HG02973 (cell line): ENCODE results near the gene SNX25.
"Not testable (repeated sequence)": the region's sequence is repeated elsewhere in the genome, so short reads cannot be mapped to it uniquely, and the experiment has no call there.

ENCODE experiments used
- ATAC-seq: cut with Tn5 transposase; IDR thresholded peaks from one replicate; pipeline ENCODE4 v1.9.1; 2021; ENCODE audit warnings: moderate library complexity; ENCODE audit not compliant: unreplicated experiment

SNX25 gene

DNA sequence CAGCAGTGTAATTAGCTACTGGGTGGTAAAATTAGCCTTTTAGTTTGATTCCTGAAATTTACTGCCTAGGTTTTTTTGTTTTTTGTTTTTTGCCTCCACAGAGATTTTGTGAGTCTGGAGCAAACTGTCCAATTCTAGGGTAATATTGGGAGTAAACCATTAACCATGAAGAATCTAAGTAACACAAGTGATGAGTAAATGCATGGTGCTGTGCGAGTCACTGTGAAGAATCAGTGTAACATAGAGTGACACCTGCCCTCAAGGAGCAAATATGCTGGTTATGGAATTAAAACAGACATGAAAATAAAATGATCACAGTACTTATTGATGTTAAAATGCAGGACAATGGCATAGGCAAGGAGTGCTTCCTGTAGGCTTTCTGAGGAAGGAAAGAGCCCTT lies 126.2 kb downstream of the SNX25 start:
- ATAC-seq = no peak

DNA sequence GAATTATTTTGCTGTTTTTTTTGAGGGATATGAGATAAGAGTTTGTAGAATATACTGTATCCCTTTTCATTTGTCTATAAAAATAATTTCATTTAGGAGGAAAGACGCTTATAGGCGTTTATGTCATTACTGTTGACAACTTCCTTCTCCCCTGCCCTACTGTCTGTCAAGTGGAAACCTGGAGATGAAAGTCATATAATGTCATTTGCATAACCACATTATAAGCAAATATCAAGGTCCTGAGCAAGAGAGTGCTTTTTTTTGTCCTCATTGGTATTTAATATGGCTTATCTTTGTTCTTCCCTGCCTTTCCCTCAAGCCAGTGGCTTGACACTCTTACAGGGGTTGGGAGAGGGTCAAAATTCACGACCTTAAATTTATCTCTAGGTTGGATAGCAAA lies 130.5 kb downstream of the SNX25 start:
- no peak for ATAC-seq

DNA sequence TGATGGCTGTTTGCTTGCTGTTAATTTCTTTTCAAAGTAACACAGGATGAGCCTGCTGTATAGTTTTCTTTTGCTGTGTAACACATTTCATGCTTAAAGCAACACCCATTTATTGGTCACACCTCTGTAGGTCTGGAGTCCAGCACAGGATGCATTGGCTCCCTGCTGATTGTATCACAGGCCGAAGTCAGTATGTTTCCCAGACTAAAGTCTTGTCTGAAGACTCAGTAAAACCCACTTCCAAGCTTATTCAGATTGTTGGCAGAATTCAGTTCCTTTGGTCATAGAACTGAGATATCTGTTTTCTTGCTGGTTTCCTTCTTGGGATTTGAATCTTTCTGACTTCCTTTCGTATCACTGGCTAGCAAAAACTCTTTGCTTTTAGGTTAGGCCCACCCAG lies 132.0 kb downstream of the SNX25 start:
- no peak for ATAC-seq

DNA sequence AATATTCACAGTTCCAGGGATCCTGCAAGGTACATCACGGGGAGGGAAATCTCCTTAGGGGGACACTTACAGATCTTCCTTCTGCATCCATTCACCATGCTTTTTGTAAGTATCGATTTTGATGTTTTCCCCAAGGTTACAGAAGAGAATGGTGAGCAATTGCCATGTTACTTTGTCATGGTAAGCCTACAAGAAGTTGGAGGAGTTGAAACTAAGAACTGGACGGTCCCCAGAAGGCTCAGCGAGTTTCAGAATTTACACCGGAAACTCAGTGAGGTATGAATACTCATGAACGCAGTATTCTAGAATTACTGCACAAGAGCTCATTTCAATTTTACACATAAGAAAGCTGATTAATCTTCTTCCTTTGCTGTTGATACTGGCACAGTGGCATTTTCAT lies 132.4 kb downstream of the SNX25 start:
- ATAC-seq = no peak

DNA sequence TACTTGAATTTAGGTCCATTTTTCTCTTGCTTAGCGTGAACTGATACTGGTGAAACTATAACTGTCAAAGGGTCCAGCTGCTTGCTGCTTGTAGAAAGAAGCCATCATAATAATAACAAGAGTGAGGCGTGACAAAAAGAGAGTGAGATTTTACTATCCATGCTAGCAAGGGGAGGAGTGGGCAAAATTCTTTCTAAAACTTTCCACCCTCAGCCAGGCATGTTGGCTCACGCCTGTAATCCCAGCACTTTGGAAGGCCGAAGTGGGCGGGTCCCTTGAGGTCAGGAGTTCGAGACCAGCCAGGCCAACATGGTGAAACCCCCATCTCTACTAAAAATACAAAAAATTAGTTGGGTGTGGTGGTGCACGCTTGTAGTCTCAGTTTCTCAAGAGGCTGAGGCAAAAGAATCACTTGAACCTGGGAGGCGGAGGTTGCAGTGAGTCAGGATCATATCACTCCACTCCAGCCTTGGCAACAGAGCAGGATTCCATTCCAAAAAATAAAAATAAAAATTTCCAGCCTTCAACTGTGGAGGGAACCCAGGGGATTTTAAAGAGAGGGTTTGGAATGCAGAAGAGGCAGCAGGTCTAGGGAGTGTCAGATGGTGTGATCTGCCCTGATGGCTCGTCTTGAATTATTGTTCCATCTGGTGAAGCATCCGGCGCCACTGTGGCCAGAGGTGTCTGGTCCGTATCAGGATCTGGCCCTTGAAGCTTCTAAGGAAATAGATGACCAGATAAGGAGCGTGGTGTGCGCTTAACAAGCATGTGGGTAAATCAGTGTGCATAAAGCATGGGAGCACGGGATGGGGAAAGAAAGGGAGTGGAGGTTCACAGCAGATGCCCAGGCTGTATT lies 134.6 kb downstream of the SNX25 start:
- peak; percentile 60 for ATAC-seq

DNA sequence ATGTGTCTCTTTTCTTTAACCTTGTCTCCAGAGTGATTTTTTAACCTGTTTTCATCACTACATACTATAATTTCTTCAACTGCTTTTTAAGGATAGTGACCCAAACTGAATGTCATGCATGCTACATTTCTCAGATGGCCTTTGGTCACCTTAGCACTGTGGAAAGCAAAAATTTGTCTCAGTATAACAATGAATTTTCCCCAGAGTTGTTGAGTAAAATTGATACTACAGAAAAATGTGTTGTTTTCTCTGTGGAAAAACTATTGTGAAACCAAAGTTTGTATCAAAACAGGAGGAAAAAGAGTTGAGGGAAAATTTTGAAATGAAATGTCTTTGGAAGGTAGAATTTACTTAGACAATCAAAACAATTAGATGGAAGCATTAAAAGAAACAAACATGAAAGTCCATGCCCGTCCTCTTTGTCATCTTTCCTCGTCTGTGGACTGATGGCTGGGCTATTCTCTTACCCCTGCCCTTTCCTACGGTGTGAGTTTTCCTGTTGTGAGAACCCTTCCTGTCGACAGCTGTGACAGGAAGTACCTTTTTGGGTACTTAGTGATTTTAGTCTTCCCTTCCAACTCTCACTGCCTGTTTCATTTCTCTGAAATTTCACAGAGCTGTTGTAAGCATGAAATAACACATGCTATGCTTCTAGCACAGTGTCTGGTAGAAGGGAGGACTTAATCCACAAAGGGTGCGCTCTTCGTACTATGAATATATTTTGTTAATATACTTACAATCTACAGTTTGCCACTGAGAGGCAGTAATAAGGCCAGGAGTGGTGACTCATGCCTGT lies 135.5 kb downstream of the SNX25 start:
- peak; percentile 52 for ATAC-seq

DNA sequence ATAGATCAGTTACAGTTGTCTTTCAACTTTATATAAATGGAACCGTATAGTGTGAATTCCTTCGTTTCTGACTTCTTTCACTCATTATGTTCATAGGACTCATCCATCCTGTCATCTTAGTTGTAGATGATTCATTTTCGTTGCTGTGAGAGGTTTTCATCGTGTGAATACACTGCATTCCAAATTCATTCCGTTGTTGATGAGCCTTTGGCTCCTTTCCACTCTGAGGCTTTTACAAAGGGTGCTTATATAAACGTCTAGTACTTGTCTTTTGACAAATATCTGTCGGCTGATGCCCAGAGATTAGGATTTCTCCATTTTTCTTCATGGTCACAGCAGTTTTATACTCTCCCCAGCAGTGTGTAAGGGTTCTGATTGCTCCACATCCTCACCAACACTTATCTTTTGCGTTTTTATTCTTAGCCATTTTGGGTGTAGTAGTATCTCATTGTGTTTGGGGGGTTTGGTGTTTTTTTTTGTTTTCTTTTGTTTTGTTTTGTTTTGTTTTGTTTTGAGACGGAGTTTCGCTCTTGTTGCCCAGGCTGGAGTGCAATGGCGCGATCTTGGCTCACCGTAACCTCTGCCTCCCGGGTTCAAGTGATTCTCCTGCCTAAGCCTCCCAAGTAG lies 137.7 kb downstream of the SNX25 start:
- no peak for ATAC-seq

DNA sequence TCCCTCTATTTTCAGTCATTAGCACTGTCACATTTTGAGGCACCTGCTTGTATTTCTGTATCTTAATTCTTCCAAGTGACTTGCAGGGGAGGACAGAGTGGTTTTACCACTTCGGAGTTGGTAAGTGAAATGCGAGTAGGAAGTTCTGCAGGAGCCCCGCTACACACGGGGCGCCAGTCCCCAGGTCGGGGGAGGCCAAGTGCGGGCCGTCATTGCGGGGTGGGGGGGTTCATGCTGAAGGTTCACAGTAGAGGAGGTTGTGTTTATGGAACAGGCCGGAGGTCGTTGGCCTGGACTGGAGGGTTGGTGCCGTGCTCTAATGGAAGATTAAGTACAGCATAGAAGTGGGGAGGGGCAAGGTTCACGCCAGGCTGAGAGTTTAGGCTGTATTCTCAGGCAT lies 142.3 kb downstream of the SNX25 start:
- no peak for ATAC-seq

DNA sequence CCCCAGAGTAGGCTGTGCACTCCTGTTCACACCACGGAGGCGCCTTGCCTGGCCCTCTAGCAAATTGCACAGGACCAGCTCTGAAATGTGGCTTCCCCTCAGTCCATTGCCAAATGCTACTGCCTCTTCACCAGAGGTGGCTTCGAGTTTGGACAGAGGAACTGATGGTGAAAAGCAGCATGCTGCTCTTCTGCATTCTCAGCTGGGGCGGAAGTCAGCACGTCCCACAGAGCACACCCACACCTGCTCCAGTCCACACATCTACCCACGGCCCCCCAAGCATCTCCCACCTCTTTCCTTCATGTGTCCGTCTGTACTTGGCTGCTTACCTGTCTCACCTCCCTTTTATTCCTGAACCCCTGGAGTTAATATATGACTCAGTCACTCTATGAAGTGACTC lies 142.8 kb downstream of the SNX25 start:
- ATAC-seq = no peak

DNA sequence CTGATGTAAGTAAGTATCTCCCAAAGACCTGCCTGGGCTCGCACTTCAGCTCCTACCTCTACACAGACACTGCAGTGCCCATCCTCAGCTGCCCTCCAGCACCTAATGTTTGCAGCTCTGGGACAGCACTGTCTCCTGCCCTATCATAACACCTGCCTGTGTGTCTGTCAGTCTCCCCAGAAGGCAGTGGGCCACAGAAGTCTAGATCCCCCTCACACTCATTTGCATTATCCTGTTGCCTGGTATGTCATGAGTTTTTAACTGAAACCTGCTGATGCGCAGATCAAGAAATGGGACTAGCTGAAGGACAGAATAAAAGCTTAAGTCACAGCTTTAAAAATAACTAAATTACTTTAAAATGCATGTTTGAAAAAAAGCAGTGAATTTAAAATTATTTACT lies 143.3 kb downstream of the SNX25 start:
- ATAC-seq = no peak

DNA sequence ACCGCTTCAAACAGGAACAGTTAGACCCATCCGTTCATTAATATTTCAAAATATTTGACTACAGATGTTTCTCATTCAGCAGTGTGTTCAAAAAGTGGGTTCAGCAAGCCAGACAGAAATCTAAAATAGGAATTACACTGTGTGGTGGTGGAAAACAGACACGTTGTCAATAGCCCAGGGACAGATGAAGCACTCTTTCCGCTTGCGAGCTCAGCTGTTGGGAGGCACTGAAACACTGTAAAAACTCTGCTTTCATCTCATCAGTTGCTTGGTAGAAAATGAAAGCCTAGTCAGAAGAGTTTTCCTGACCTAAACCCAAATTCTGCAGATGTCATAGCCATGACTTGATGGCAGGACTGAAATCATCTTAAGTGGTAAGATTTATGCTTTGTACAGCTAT lies 147.8 kb downstream of the SNX25 start:
- no peak for ATAC-seq

DNA sequence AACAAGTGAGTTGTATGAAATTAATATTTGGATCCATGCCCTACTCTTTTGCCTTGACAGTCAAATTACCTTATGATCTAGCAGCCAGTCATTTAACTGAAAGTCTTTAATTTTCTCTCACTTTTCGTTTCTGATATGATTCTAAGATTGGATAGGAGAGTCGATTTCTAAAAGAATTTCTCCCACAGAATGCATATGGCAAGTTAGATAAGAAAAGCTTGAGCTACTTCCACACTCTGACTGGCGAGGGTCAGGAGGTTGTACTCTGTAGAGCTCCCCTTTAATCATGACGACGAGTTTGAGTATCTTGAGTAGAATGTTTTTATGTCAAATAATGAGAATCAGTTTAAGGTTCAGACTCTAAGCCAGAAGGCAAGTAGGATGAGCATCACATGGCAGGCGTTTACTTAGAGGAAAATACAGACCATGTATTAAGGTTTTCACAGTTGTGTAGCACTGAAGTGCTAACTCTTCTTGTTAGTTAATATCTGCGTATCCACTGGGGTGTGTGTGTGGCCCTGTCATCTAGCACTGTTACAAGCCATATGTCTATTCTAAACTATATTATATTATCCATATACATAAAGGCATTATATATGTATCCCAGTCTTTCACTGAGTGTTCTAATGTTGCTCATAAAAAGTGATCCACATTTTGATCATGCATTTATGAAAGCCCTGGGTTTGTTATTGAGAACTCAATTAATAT lies 148.5 kb downstream of the SNX25 start:
- no peak for ATAC-seq

DNA sequence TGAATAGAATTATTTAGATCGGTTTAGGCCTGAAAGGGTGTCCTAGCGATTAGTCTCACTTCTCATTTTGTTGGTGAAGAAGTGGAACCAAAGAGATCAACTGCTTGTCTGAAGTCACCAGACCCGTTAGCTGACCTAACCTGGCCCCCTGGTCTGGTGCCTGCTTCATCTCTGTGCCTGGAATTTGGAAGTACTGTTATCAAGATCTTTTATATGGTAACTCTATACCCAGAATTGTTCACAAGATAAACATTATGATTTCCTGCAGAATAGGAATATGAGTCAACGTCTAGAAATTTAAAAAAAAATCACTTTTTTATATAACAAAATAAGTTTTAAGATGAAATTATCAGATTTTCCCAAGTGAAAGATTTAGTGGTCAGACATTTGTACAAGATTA lies 149.1 kb downstream of the SNX25 start:
- no peak for ATAC-seq

DNA sequence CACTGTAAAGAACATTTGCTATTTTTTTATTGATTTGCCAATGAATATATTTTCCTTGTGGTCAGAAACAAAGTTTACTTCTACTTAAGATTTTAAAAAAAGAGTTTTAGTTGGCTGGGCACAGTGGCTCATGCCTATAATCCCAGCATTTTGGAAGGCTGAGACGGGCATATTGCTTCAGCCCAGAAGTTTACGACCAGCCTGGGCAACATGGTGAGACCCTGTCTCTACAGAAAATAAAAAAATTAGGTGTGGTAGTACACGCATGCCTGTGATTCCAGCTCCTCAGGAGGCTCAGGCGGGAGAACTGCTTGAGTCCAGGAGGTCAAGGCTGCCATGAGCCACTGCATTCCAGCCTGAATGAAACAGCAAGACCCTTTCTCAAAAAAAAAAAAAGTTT lies 149.6 kb downstream of the SNX25 start:
- ATAC-seq = no peak

DNA sequence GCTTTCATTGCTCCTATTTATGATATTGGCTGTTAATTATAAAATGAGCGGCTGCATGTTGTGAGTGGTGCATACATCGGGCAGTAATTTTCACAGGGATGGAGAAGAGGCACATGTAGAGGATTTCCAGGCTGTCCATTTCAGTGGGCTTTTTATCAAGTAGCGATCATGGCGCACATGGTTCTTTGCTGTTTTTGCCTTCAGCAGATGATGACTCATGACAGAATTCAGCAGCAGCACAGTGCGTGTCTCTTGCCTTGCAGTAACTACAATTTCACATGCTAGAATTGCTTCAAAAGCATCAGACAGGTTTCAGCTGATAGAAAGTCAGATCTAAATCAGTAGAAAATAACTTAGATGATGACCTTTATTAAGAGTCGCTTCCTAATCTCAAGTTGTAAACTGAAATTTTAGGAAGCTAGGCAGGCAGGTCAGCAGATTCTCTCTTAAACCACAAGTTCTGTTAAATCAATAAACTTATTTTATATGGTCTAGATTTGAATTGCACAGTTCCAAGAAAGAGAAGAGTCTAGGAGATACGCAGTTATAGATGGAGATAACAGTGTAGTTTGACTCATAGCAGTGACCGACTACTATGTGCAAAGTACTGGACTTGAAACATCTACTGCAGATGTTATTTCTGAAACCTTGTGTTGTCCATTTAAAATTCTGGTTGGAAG lies 150.5 kb downstream of the SNX25 start:
- no peak for ATAC-seq

DNA sequence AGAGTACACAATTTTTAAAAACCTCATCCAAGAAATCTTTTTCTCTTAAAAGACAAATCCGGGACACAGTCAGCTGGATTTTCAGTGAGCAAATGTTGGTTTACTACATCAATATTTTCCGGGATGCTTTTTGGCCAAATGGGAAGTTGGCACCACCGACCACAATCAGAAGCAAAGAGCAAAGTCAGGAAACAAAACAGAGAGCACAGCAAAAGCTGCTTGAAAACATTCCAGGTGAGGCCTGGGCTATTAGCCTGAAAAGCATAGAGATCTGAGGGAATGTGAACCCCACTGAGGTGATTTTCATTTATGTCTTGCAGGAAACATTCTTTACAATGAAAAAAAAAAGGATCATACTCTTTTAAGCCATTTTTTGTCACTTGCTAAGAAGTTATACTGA lies 152.5 kb downstream of the SNX25 start:
- no peak for ATAC-seq

DNA sequence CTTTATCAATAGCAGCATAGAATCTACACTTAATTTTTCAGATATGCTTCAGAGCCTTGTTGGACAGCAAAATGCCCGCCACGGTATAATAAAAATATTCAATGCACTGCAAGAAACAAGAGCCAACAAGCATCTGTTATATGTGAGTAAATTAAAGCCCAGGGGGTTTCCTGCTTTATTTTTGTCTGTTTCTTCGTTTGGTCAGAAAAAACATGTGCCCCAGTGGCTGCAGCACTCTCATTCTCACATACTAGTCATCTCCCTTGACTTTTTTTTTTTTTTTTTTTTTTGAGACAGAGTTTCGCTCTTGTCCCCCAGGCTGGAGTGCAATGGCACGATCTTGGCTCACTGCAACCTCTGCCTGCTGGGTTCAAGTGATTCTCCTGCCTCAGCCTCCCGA lies 153.2 kb downstream of the SNX25 start:
- ATAC-seq = not testable (repeated sequence)

DNA sequence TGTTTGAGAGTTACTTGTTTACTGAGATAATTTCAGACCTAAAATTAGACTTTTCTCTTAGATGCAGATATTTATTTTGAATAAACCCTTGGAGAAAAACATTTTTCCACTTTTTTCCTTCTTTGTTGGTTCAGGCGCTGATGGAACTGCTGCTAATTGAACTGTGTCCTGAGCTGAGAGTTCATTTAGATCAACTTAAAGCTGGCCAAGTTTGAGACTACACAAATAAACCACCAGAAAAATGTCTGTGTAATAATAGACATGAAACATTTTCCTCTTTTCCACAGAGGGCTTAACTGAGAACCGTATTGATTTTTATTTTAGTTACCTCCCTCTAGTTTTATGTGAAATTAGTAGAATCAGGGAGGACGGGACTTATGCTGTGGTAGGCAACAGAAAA lies 153.9 kb downstream of the SNX25 start:
- no peak for ATAC-seq

DNA sequence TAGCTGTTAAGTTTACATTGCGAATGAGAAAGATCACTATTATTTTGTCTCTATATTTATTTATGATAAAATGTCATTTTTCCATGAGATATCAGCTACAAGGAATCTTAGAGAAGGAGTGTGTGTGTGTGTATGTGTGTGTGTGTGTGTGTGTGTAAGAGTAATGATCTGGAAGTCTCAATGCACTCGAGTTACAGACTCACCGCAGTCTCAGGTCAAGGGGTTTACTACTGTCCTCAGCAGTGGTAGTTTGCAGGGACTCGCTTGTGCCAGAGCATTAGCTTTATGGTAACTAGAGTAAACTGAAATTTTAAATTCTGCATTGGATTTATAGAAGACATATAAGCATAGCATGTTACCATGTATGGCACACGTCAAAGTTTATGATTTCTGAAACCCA lies 155.5 kb downstream of the SNX25 start:
- ATAC-seq = no peak

DNA sequence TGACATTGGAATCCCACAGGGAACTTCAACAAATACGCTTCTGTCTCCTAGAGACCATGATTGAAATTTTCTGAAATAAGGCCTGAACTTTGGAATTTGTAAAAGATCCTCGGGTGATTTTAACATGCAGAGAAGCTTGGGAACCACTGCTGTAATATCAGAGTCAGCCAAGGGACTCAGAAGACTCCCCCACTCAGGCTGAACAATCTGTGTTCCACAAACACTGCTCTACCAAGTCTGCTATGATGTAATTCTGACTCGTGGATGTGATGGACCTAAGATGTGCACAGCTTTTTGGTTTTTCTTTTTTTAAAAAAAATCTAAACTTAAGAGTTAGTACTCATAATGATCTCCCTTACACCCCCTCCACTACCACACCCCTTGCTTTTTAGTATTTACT lies 160.3 kb downstream of the SNX25 start:
- no peak for ATAC-seq
